Caco-2 (cell line): ENCODE results near the gene MISP. TPM values are rescaled to one million over a fixed set of nuclear protein-coding genes. Genes with fewer than 3 reads are reported as not detected.

Source experiments
- BruUV-seq: library from RNA; stranded (reverse); fragments of 400-500 nt; replicated peaks from 2 replicates; lab custom pipeline; 2021; lab: Mats Ljungman, UMichigan
- CTCF ChIA-PET: fragments of 300-600 bp; sonication (Branson Sonifier 250); formaldehyde crosslinking; loops from one replicate; lab custom pipeline; 2022; ENCODE audit warnings: antibody characterized with exemption; lab: Charles Lee
- POLR2A ChIA-PET: fragments of 300-600 bp; sonication (Branson Sonifier 250); formaldehyde crosslinking; loops from one replicate; lab custom pipeline; 2022; ENCODE audit warnings: antibody characterized with exemption; lab: Charles Lee
- DNase-seq, 2 experiments: peaks; one replicate each; pipeline versions ENCODE4 v3.0.0 to v3.0.0-alpha.2; 2020 to 2022
- H3K27me3 ChIP-seq: replicated peaks from 2 replicates; pipeline ENCODE4 v1.6.0; 2011; ENCODE audit warnings: low read length; ENCODE audit not compliant: control insufficient read depth, insufficient read depth
- H3K36me3 ChIP-seq: 2 replicates; pipeline ENCODE4 v1.5.1; 2011; ENCODE audit warnings: low read length; ENCODE audit not compliant: control insufficient read depth, insufficient read depth
- H3K4me1 ChIP-seq: fragments of 250-450 bp; sonication (Bioruptor Pico); 2 replicates; pipeline ENCODE4 v1.5.1; 2020; ENCODE audit warnings: mild to moderate bottlenecking
- H3K4me3 ChIP-seq: 2 replicates; pipeline ENCODE4 v1.5.1; 2011; ENCODE audit warnings: low read depth, mild to moderate bottlenecking, control low read depth, low read length
- H3K9me3 ChIP-seq: fragments of 250-450 bp; sonication (Bioruptor Pico); 2 replicates; pipeline ENCODE4 v1.5.1; 2020; ENCODE audit warnings: mild to moderate bottlenecking, moderate library complexity
- H3K27ac Mint-ChIP-seq: one replicate; pipeline ENCODE4 v1.8.0; 2022; ENCODE audit warnings: mixed read lengths; ENCODE audit not compliant: unreplicated experiment
- H3K27me3 Mint-ChIP-seq: one replicate; pipeline ENCODE4 v1.8.0; 2022; ENCODE audit warnings: mixed read lengths; ENCODE audit not compliant: insufficient read depth, unreplicated experiment
- H3K36me3 Mint-ChIP-seq: one replicate; pipeline ENCODE4 v1.8.0; 2022; ENCODE audit warnings: mild to moderate bottlenecking, mixed read lengths; ENCODE audit not compliant: insufficient read depth, unreplicated experiment
- H3K4me1 Mint-ChIP-seq: one replicate; pipeline ENCODE4 v1.8.0; 2022; ENCODE audit warnings: low read depth, mixed read lengths; ENCODE audit not compliant: unreplicated experiment
- H3K4me3 Mint-ChIP-seq: one replicate; pipeline ENCODE4 v1.8.0; 2022; ENCODE audit warnings: mild to moderate bottlenecking, moderate library complexity, mixed read lengths; ENCODE audit not compliant: unreplicated experiment
- H3K9me3 Mint-ChIP-seq: one replicate; pipeline ENCODE4 v1.8.0; 2022; ENCODE audit warnings: mixed read lengths; ENCODE audit not compliant: unreplicated experiment
- CTCF ChIP-seq, 2 experiments: fragments of 200-600 bp in 1 of 2; IDR thresholded peaks; 1 replicate in 1 of 2; 2 replicates in 1 of 2; pipeline versions ENCODE4 v1.5.1 to v1.8.0; 2011 to 2022; ENCODE audit warnings: antibody characterized with exemption in 1 of 2, control low read depth in 1 of 2, inconsistent platforms in 1 of 2, low read depth in 1 of 2, low read length in 1 of 2, mild to moderate bottlenecking in 1 of 2, moderate library complexity in 1 of 2; ENCODE audit not compliant: insufficient read depth in 1 of 2, severe bottlenecking in 1 of 2, unreplicated experiment in 1 of 2
- intact Hi-C: fragments of 100-400 bp; cut with micrococcal nuclease; formaldehyde crosslinking; loops from one replicate; pipeline ENCODE4 v1.10.0; 2022; ENCODE audit not compliant: unreplicated experiment
- total RNA-seq: library from RNA; stranded (reverse); gene quantifications from 2 replicates; pipeline ENCODE4 v1.2.3, GENCODE V29; 2022

Gene MISP
- total RNA-seq, 1 experiment from 2014 or later, result 27.8 TPM

DNA sequence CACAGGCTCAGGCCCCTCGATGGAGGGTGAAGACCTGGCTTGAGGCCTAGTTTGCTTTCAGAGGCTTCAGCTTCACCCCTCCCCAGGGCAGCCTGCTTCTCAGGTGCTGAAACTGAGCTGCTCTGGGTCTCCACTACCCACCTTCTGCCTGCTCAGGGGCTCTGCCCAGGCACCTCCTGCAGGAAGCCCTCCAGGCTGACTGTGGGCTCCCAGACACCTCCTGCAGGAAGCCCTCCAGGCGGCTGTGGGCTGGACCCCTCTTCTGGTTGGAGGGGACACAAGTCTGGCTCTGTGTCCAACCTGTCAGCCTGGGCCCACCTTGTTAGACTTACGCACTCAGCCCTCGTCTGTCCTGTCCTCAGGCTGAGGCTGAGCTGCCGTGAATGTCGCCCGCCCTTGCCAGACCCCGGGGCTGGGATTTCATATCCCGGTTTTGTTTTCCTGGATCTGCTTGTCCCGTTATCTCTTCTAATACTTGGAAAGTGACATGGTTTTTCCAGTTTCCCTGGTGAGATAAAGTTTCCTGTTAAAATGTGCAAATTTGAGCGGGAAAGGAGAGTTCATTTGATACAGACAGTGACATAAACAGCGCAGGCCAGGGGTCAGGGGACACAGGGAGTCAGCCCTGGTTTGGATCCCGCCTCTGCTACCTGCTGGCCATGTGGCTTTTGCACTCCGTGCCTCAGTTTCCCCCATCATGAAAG is 20.8 kb upstream of the MISP start:
- Mint-ChIP-seq H3K36me3 (peaks cover 17% of the 10 kb centered on the region), H3K27me3 (no peaks in the 10 kb centered on the region), H3K27ac (no peak overlapping the region), H3K9me3 (no peaks in the 10 kb centered on the region), H3K4me3 (no peak overlapping the region), H3K4me1 (no peaks in the 10 kb centered on the region)
- H3K4me3 ChIP-seq, result no peak overlapping the region
- H3K36me3 ChIP-seq, result no peaks in the 10 kb centered on the region
- POLR2A ChIA-PET, result no interaction called here
- no peaks in the 10 kb centered on the region for H3K4me1 ChIP-seq
- TF ChIP-seq CTCF (IDR thresholded peaks at IDR 0.05; ENCODE audit: insufficient read depth in 1 of 2, low read depth in 1 of 2, low read length in 1 of 2, severe bottlenecking in 1 of 2, unreplicated experiment in 1 of 2), result no peak
- BruUV-seq, result no TSS peak
- no peak for DNase-seq
- no peaks in the 10 kb centered on the region for H3K9me3 ChIP-seq
- intact Hi-C loops, result no loop called here
- CTCF ChIA-PET, result no interaction called here
- H3K27me3 ChIP-seq, result no peaks in the 10 kb centered on the region

DNA sequence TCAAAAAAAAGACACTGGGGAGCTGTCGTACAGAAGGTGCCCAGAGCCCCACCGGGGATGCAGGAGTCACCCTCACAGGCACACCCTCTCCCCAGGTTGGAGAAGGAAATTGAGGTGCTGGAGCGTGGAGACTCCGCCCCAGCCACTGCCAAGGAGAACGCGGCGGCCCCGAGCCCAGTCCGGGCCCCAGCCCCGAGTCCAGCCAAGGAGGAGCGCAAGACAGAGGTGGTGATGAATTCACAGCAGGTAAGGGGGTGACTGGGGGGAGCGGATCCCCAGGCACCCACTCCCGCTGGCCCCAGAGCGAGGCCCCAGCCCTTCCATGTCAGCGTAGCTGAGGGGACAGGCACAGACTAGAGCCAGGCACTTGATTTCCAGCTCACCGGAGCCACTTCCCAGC is 19.9 kb upstream of the MISP start:
- Mint-ChIP-seq H3K27me3 (no peaks in the 10 kb centered on the region), H3K36me3 (peaks cover 17% of the 10 kb centered on the region), H3K9me3 (no peaks in the 10 kb centered on the region), H3K27ac (no peak overlapping the region), H3K4me1 (no peaks in the 10 kb centered on the region), H3K4me3 (no peak overlapping the region)
- H3K9me3 ChIP-seq, result no peaks in the 10 kb centered on the region
- TF ChIP-seq CTCF (IDR thresholded peaks at IDR 0.05; ENCODE audit: insufficient read depth in 1 of 2, low read depth in 1 of 2, low read length in 1 of 2, severe bottlenecking in 1 of 2, unreplicated experiment in 1 of 2), result no peak
- no peak for DNase-seq
- intact Hi-C loops, result no loop called here
- ChIA-PET POLR2A (no interaction called here), CTCF (no interaction called here)
- no peaks in the 10 kb centered on the region for H3K27me3 ChIP-seq
- H3K36me3 ChIP-seq, result no peaks in the 10 kb centered on the region
- no peaks in the 10 kb centered on the region for H3K4me1 ChIP-seq
- H3K4me3 ChIP-seq, result no peak overlapping the region
- BruUV-seq, result no TSS peak

- H3K9me3 Mint-ChIP-seq, result no peaks in the 10 kb centered on the region
- H3K4me1 Mint-ChIP-seq, result no peaks in the 10 kb centered on the region
- no TSS peak for BruUV-seq
- H3K27me3 ChIP-seq, result no peaks in the 10 kb centered on the region
- CTCF ChIA-PET, result interaction anchor here (0.6 kb wide), 1 partner anchor 33 kb away, joined by 4 read pairs; no protein-coding TSS in a partner anchor
- no peaks in the 10 kb centered on the region for H3K27me3 Mint-ChIP-seq
- H3K27ac Mint-ChIP-seq, result no peak overlapping the region
- no peak for TF ChIP-seq CTCF (IDR thresholded peaks at IDR 0.05; ENCODE audit: insufficient read depth in 1 of 2, low read depth in 1 of 2, low read length in 1 of 2, severe bottlenecking in 1 of 2, unreplicated experiment in 1 of 2)
- H3K4me3 Mint-ChIP-seq, result no peak overlapping the region
- H3K36me3 ChIP-seq, result no peaks in the 10 kb centered on the region
- H3K4me3 ChIP-seq, result no peak overlapping the region
- POLR2A ChIA-PET, result interaction anchor here (0.6 kb wide), 1 partner anchor 67 kb away, joined by 3 read pairs; no protein-coding TSS in a partner anchor
- no peaks in the 10 kb centered on the region for H3K9me3 ChIP-seq
- H3K36me3 Mint-ChIP-seq, result peaks cover 29% of the 10 kb centered on the region
- intact Hi-C loops, result no loop called here
- no peak for DNase-seq
- no peaks in the 10 kb centered on the region for H3K4me1 ChIP-seq
Observed at GRCh38 chr19:732148-733069, 18.5 kb upstream of the MISP start.
